Osteocyte (in vitro differentiated cells): ENCODE results near the gene RAI14. TPM values are rescaled to one million over a fixed set of nuclear protein-coding genes. Genes with fewer than 3 reads are reported as not detected.

Source experiments
- DNase-seq: peaks from one replicate; pipeline ENCODE4 v3.0.0; 2021; ENCODE audit warnings: mixed read lengths; ENCODE audit not compliant: unreplicated experiment; ENCODE audit errors: extremely low spot score
- H3K27ac Mint-ChIP-seq: one replicate; pipeline ENCODE4 v1.8.0; 2021; ENCODE audit warnings: mild to moderate bottlenecking, mixed read lengths; ENCODE audit not compliant: unreplicated experiment
- H3K27me3 Mint-ChIP-seq: one replicate; pipeline ENCODE4 v1.8.0; 2021; ENCODE audit warnings: mixed read lengths; ENCODE audit not compliant: unreplicated experiment
- H3K36me3 Mint-ChIP-seq: one replicate; pipeline ENCODE4 v1.8.0; 2021; ENCODE audit warnings: mixed read lengths; ENCODE audit not compliant: unreplicated experiment
- H3K4me1 Mint-ChIP-seq: one replicate; pipeline ENCODE4 v1.8.0; 2021; ENCODE audit warnings: mixed read lengths; ENCODE audit not compliant: unreplicated experiment
- H3K4me3 Mint-ChIP-seq: one replicate; pipeline ENCODE4 v1.8.0; 2021; ENCODE audit warnings: mild to moderate bottlenecking, moderate library complexity, mixed read lengths; ENCODE audit not compliant: unreplicated experiment
- H3K9me3 Mint-ChIP-seq: one replicate; pipeline ENCODE4 v1.8.0; 2021; ENCODE audit warnings: mixed read lengths; ENCODE audit not compliant: unreplicated experiment
- CTCF ChIP-seq: fragments of 200-600 bp; sonication (generic); IDR thresholded peaks from 2 replicates; pipeline ENCODE4 v1.5.0; 2021; ENCODE audit warnings: antibody characterized with exemption, mild to moderate bottlenecking, moderate library complexity
- total RNA-seq: library from RNA; stranded (reverse); gene quantifications from 2 replicates; pipeline ENCODE4 v1.2.1, GENCODE V29; 2021

The RAI14 gene
- total RNA-seq, 1 donor from 2014 or later, result 130 TPM

GRCh38 chr5:34847552-34847951 is 191.4 kb downstream of the RAI14 start:
- Mint-ChIP-seq H3K4me1 (peaks cover 5% of the 10 kb centered on the region), H3K27ac (no peak overlapping the region), H3K27me3 (no peaks in the 10 kb centered on the region), H3K9me3 (peaks cover 7% of the 10 kb centered on the region), H3K36me3 (no peaks in the 10 kb centered on the region), H3K4me3 (no peak overlapping the region)
- no peak for TF ChIP-seq CTCF
- no peak for DNase-seq

GRCh38 chr5:34848230-34848629 is 192.1 kb downstream of the RAI14 start:
- TF ChIP-seq CTCF, result no peak
- H3K27me3 Mint-ChIP-seq, result no peaks in the 10 kb centered on the region
- peaks cover 7% of the 10 kb centered on the region for H3K9me3 Mint-ChIP-seq
- peaks cover 5% of the 10 kb centered on the region for H3K4me1 Mint-ChIP-seq
- no peak overlapping the region for H3K27ac Mint-ChIP-seq
- no peaks in the 10 kb centered on the region for H3K36me3 Mint-ChIP-seq
- no peak for DNase-seq
- H3K4me3 Mint-ChIP-seq, result no peak overlapping the region

- peaks cover 7% of the 10 kb centered on the region for H3K9me3 Mint-ChIP-seq
- no peak overlapping the region for H3K4me3 Mint-ChIP-seq
- TF ChIP-seq CTCF, result no peak
- H3K27me3 Mint-ChIP-seq, result no peaks in the 10 kb centered on the region
- no peaks in the 10 kb centered on the region for H3K4me1 Mint-ChIP-seq
- H3K36me3 Mint-ChIP-seq, result no peaks in the 10 kb centered on the region
- DNase-seq, result no peak
- H3K27ac Mint-ChIP-seq, result no peak overlapping the region
Observed at GRCh38 chr5:34849253-34849652, 193.1 kb downstream of the RAI14 start.

- Mint-ChIP-seq H3K36me3 (no peaks in the 10 kb centered on the region), H3K4me3 (no peak overlapping the region), H3K27me3 (peaks cover 12% of the 10 kb centered on the region), H3K4me1 (no peaks in the 10 kb centered on the region), H3K27ac (no peak overlapping the region), H3K9me3 (no peaks in the 10 kb centered on the region)
- no peak for DNase-seq
- no peak for TF ChIP-seq CTCF
Observed at GRCh38 chr5:34854459-34855174, 198.5 kb downstream of the RAI14 start.

GRCh38 chr5:34857161-34857560 is 201.0 kb downstream of the RAI14 start:
- no peak for TF ChIP-seq CTCF
- DNase-seq, result no peak
- H3K4me1 Mint-ChIP-seq, result no peaks in the 10 kb centered on the region
- peaks cover 12% of the 10 kb centered on the region for H3K27me3 Mint-ChIP-seq
- no peak overlapping the region for H3K27ac Mint-ChIP-seq
- no peak overlapping the region for H3K4me3 Mint-ChIP-seq
- no peaks in the 10 kb centered on the region for H3K36me3 Mint-ChIP-seq
- no peaks in the 10 kb centered on the region for H3K9me3 Mint-ChIP-seq
